Naive B cell (primary cell): ENCODE results near the gene TCEANC2. TPM values are rescaled to one million over a fixed set of nuclear protein-coding genes. Genes with fewer than 3 reads are reported as not detected.

Source experiments
- ATAC-seq, 2 donors: fragments of 150-1000 bp; cut with Tn5 transposase; 2 replicates each; pipeline ENCODE4 v1.10.0; 2021; ENCODE audit warnings: low read depth in 2 of 2, mild to moderate bottlenecking in 2 of 2, moderate library complexity in 2 of 2
- DNase-seq: peaks from one replicate; pipeline ENCODE4 v3.0.0; 2022
- H3K27ac Mint-ChIP-seq, 6 donors: one replicate each; pipeline ENCODE4 v1.8.0; 2020 to 2022; ENCODE audit warnings: mild to moderate bottlenecking in 6 of 6, mixed read lengths in 6 of 6, moderate library complexity in 5 of 6, inconsistent platforms in 2 of 6
- H3K27me3 Mint-ChIP-seq, 3 donors: one replicate each; pipeline ENCODE4 v1.8.0; 2021 to 2022; ENCODE audit warnings: mixed read lengths in 3 of 3, mild to moderate bottlenecking in 1 of 3
- H3K36me3 Mint-ChIP-seq, 2 donors: one replicate each; pipeline ENCODE4 v1.8.0; 2020 to 2022; ENCODE audit warnings: mixed read lengths in 2 of 2, inconsistent platforms in 1 of 2, mild to moderate bottlenecking in 1 of 2
- H3K4me1 Mint-ChIP-seq, 3 donors: one replicate each; pipeline ENCODE4 v1.8.0; 2020 to 2022; ENCODE audit warnings: mixed read lengths in 3 of 3, inconsistent platforms in 1 of 3, mild to moderate bottlenecking in 1 of 3, moderate library complexity in 1 of 3
- H3K4me3 Mint-ChIP-seq, 8 donors: one replicate each; pipeline ENCODE4 v1.8.0; 2020 to 2022; ENCODE audit warnings: mild to moderate bottlenecking in 8 of 8, mixed read lengths in 8 of 8, moderate library complexity in 8 of 8, inconsistent platforms in 2 of 8
- H3K9me3 Mint-ChIP-seq, 7 donors: one replicate each; pipeline ENCODE4 v1.8.0; 2020 to 2022; ENCODE audit warnings: mixed read lengths in 7 of 7, mild to moderate bottlenecking in 5 of 7, inconsistent platforms in 2 of 7, moderate library complexity in 1 of 7
- polyA plus RNA-seq, 6 donors: library from polyadenylated mRNA; unstranded; fragments of 300-500 nt; fragmentation: Illumina TruSeq; gene quantifications; one replicate each; pipeline ENCODE4 v1.2.3, GENCODE V29; 2021; ENCODE audit warnings: low read depth in 6 of 6

Gene TCEANC2
- polyA plus RNA-seq, 6 donors from 2014 or later, result 5.4 to 9.7 (median 6.7) TPM

DNA sequence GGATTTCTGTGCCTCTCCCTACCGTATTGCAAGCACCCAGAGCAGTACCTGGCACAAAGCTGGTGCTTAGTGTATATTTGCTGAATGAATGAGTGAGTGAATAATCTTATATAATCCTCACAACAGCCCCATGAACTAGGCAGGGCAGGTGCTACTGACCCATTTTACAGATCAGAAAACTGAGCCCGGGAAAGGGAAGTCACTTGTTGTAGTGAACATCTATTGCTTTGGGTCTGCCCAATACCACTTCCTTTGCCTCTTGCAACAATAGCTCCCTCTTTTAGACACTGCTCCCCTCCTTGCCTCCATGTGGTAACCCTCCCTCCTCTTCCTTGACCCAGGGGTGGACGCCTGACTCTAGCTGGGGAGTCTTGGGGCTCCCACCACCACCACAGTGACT lies 96.3 kb downstream of the TCEANC2 start:
- Mint-ChIP-seq H3K9me3 (no peaks in the 10 kb centered on the region), H3K36me3 (no peaks in the 10 kb centered on the region), H3K4me3 (no peak overlapping the region), H3K27me3 (no peaks in the 10 kb centered on the region), H3K4me1 (no peaks in the 10 kb centered on the region), H3K27ac (no peak overlapping the region)
- no peak for DNase-seq
- ATAC-seq, result no peak

DNA sequence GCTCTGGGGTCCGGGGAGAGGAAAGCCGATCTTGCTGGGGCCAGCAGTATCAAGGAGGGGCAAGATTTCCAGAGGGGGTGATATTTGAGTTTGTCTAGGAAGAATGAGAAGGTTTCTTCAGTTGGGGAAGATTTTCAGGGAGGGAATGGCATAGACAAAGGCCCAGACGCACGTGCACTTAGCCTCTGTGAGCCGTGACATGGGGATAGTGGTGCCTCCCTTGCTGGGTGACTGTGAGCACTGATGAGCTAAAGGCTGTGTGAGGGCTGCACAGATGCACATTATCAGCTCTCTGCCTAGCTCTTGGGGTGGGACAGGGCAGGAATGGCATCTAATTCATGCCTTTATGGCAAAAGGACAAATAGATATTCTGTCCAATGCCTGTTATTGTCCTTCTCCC lies 97.6 kb downstream of the TCEANC2 start:
- H3K27ac Mint-ChIP-seq, result no peak overlapping the region
- H3K9me3 Mint-ChIP-seq, result no peaks in the 10 kb centered on the region
- H3K36me3 Mint-ChIP-seq, result no peaks in the 10 kb centered on the region

DNA sequence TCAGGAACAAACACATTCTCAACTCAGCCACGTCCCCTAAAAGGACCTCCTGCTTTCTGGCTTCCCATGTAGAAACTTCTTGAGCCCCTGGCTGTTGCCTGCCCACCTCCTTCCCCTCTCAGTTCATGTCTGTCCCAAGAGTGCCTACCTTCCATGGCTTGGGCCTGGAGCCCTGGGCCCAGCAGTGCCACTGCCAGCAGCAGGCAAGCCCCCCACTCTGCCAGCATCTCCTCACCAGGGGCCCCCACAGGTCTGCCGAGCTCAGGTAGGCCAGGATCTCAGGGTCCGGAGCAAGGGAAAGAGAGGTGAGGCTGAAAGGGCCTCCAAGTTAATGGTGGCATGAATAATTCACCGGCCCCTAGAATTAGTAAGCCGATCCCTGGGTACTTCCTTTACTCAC lies 99.3 kb downstream of the TCEANC2 start, which contains the start of gene CDCP2:
CDCP2 (minus strand) TSS at position 305 of the 400 bp plus-strand sequence; CDS start at position 227, 78 bp downstream.
- Mint-ChIP-seq H3K36me3 (no peaks in the 10 kb centered on the region), H3K4me3 (no peak within 1 kb of the TSS), H3K27me3 (no peaks in the 10 kb centered on the region), H3K27ac (peak within 1 kb of the TSS in 2 of 6 donors; percentile 37 to 61), H3K9me3 (no peaks in the 10 kb centered on the region), H3K4me1 (no peaks in the 10 kb centered on the region)
- ATAC-seq (no peak), DNase-seq (no peak)

More for the DNA sequence above, 97.6 kb downstream of the TCEANC2 start:
- Mint-ChIP-seq H3K4me1 (no peaks in the 10 kb centered on the region), H3K4me3 (no peak overlapping the region), H3K27me3 (no peaks in the 10 kb centered on the region)
- DNase-seq, result no peak
- ATAC-seq, result no peak

DNA sequence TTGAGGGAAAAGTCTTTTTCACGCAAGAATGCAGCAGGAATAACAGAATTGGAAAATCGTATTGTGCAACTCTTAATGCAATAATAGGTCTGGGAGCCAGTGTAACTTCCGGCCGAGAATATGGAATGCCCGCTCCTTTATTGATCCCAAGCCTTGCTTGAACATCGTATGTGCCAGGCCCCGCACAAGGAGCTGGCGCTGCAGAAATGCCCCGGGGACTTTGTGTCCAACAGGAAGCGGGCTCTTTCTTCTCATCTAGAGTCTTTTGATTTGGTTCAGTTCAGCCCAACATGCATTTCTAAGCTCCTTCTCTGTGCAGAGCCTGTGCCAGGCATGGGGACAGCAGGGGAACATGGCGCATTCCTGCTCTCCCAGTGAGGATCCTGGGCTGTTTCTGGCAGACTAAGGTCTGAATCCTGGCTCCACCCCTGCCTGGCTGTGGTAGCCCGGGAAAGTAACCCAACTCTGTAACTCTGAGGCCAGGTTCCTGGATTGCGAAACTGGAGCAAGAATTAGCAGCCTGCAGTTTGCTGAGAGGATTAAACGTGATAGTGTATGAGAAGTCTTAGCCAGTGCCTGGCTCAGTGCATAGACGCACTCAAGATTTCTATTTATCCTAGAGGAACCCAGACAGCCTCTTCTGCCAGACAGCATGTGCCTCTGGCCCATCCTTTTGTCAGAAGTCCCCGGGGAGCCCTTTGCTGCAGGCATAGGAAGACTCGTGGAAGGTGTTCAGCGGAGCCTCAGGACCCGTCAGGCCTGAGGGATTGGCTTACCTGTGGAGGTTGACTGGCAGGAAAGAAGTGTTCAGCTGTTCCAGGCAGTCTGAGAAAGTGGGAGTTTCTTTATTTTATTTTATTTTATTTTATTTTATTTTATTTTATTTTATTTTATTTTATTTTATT lies 100.4 kb downstream of the TCEANC2 start:
- Mint-ChIP-seq H3K4me1 (no peaks in the 10 kb centered on the region), H3K9me3 (no peaks in the 10 kb centered on the region), H3K27me3 (no peaks in the 10 kb centered on the region), H3K27ac (peak overlapping the region in 1 of 6 donors; percentile 61), H3K36me3 (no peaks in the 10 kb centered on the region), H3K4me3 (no peak overlapping the region)
- no peak for ATAC-seq
- no peak for DNase-seq

Other genes with a start within 250 kb of the TCEANC2 start
- 1 to 10 TPM; 4.9 to 9.5 (median 7.0) TPM for gene NDC1, start 215.3 kb upstream of the TCEANC2 start, polyA plus RNA-seq
- 10 to 100 TPM; 20.7 to 41.1 (median 24.3) TPM for gene YIPF1, start 163.8 kb upstream of the TCEANC2 start, polyA plus RNA-seq
- gene DIO1, start 159.4 kb upstream of the TCEANC2 start, polyA plus RNA-seq, result not detected
- 10 to 100 TPM; 41.5 to 66.8 (median 51.5) TPM for gene IFT25, start 107.9 kb upstream of the TCEANC2 start, polyA plus RNA-seq
- gene LRRC42, start 107.3 kb upstream of the TCEANC2 start, polyA plus RNA-seq, result 10 to 100 TPM in 1 of 6 donors, 1 to 10 TPM in 5; 5.4 to 11.1 (median 7.8) TPM
- not detected for gene LDLRAD1, start 35.4 kb upstream of the TCEANC2 start, polyA plus RNA-seq
- 100 to 1,000 TPM; 394 to 861 (median 528) TPM for gene TMEM59, start 404 bp upstream of the TCEANC2 start, polyA plus RNA-seq
- not detected for gene CDCP2, start 99.4 kb downstream of the TCEANC2 start, polyA plus RNA-seq
- gene CYB5RL, start 146.4 kb downstream of the TCEANC2 start, polyA plus RNA-seq, result 1 to 10 TPM; 1.6 to 6.9 (median 3.6) TPM
- gene MRPL37, start 146.6 kb downstream of the TCEANC2 start, polyA plus RNA-seq, result 100 to 1,000 TPM in 1 of 6 donors, 10 to 100 TPM in 5; 49.1 to 102 (median 58.8) TPM